Suprapubic skin (tissue), 4 donors: ENCODE data around the gene CFAP161.

Experiments
- CTCF ChIP-seq, 2 donors: fragments of 200-600 bp in 1 of 2; fragments of 450-650 bp in 1 of 2; sonication (generic) in 1 of 2; IDR thresholded peaks; one replicate each; pipeline ENCODE4 v1.5.1; 2016 to 2019; ENCODE audit warnings: antibody characterized with exemption in 2 of 2, mild to moderate bottlenecking in 1 of 2, moderate library complexity in 1 of 2
- POLR2A ChIP-seq, 2 donors: fragments of 450-650 bp; IDR thresholded peaks; one replicate each; pipeline ENCODE4 v1.6.1; 2017; ENCODE audit warnings: antibody characterized with exemption in 2 of 2, mild to moderate bottlenecking in 2 of 2, moderate library complexity in 2 of 2
- POLR2AphosphoS5 ChIP-seq, 3 donors: sonication (generic); formaldehyde crosslinking; IDR thresholded peaks; one replicate each; pipeline ENCODE4 v1.6.1; 2017; ENCODE audit warnings: antibody characterized with exemption in 3 of 3

DNA sequence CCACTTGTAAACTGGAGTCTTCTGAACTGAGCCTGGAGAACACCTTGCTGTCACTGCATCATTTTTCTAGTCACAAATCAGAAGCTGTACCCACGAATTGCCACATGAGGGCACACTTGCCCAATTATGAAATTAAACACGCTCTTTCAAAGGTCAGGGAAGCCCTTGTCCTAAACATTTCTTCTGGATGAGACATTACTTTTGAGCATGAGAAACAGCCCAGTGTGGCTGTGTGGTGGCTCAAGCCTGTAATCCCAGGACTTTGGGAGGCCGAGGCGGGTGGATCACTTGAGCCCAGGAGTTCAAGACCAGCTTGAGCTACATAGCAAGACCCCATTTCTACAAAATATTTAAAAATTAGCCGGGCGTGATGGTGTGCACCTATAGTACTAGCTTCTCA lies 27.5 kb upstream of the CFAP161 start:
- peak; percentile 69 to 74 for TF ChIP-seq CTCF (IDR thresholded peaks at IDR 0.05)
- TF ChIP-seq POLR2A (IDR thresholded peaks at IDR 0.05), result no peak
- TF ChIP-seq POLR2AphosphoS5 (IDR thresholded peaks at IDR 0.05), result no peak
